Measurements from ENCODE around the gene MACROD1. TPM values are rescaled to one million over a fixed set of nuclear protein-coding genes. Genes with fewer than 3 reads are reported as not detected.

The MACROD1 gene
- total RNA-seq, 1 donor from 2014 or later = 39.4 TPM

DNA sequence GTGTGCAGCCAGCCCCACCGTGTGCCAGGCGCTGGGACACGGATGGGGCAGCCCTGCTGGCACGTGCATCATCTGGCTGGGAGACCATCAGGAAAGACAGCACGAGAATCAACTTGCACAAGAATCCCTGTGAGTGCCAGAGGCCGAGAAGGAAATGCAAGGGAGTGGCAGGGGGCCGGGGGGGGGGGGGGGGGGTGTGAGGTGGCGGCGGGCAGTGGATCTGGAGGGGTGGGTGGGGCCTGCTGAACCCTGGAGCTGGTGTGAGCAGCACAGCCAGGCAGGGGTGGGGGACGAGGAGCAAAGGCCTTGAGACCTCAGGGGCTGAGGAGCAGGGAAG lies 144.2 kb downstream of the MACROD1 start:
- Mint-ChIP-seq H3K27me3 (ENCODE audit: low read depth) (peaks cover 2% of the 10 kb centered on the region), H3K4me3 (no peak overlapping the region)

DNA sequence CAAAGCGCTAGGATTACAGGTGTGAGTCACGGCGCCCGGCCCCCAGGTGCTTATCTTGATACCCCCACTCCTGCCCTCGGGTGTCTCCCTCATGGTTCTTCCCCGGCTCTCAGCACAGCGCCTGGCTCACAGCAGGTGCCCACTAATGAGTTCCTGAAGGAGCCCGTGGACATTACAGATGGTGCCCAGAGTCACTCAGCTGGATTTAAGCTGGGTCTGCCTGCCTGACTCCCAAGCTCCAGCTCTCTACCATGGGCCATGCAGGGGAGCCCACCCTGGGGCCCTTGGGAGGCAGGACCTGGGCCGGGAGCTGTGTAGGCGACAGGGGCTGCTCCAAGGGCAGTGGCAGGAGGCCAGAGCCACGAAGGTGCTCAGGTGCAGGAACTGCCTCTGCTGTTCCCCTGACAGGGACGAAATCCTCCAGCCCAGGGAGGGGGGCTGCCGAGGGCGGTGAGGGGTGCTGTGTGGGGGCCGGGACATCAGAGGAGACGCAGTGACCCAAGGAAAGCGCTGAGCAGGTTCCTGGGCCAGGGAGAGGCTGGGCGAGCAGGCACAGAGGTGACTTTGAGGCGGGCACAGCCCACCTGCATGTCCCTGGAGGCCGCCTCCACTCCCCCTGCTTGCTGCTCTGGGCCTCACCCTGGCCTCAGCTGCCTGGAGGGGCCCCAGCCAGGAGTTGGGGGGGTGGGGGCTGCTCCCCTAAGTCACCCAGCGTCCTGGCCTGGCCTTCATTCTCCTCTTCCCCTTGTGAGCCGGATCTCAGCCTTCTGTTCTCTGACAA lies 144.7 kb downstream of the MACROD1 start:
- H3K27ac Mint-ChIP-seq = no peak overlapping the region
- no peaks in the 10 kb centered on the region for H3K9me3 Mint-ChIP-seq
- no peak for DNase-seq (ENCODE audit: low spot score in 2 of 2, unreplicated experiment in 2 of 2)
- H3K4me3 Mint-ChIP-seq = no peak overlapping the region
- no peaks in the 10 kb centered on the region for H3K36me3 Mint-ChIP-seq
- H3K4me1 Mint-ChIP-seq = peaks cover 33% of the 10 kb centered on the region
- H3K27me3 Mint-ChIP-seq (ENCODE audit: low read depth) = peaks cover 4% of the 10 kb centered on the region
- TF ChIP-seq, protein P1, sequence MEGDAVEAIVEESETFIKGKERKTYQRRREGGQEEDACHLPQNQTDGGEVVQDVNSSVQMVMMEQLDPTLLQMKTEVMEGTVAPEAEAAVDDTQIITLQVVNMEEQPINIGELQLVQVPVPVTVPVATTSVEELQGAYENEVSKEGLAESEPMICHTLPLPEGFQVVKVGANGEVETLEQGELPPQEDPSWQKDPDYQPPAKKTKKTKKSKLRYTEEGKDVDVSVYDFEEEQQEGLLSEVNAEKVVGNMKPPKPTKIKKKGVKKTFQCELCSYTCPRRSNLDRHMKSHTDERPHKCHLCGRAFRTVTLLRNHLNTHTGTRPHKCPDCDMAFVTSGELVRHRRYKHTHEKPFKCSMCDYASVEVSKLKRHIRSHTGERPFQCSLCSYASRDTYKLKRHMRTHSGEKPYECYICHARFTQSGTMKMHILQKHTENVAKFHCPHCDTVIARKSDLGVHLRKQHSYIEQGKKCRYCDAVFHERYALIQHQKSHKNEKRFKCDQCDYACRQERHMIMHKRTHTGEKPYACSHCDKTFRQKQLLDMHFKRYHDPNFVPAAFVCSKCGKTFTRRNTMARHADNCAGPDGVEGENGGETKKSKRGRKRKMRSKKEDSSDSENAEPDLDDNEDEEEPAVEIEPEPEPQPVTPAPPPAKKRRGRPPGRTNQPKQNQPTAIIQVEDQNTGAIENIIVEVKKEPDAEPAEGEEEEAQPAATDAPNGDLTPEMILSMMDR (IDR thresholded peaks at IDR 0.05; ENCODE audit: unreplicated experiment) = no peak

More for the DNA sequence above, 144.2 kb downstream of the MACROD1 start:
- no peak for DNase-seq (ENCODE audit: low spot score in 2 of 2, unreplicated experiment in 2 of 2)
- Mint-ChIP-seq H3K9me3 (no peaks in the 10 kb centered on the region), H3K4me1 (peaks cover 31% of the 10 kb centered on the region), H3K36me3 (no peaks in the 10 kb centered on the region), H3K27ac (no peak overlapping the region)
- TF ChIP-seq, protein P1 (IDR thresholded peaks at IDR 0.05; ENCODE audit: unreplicated experiment) = no peak

DNA sequence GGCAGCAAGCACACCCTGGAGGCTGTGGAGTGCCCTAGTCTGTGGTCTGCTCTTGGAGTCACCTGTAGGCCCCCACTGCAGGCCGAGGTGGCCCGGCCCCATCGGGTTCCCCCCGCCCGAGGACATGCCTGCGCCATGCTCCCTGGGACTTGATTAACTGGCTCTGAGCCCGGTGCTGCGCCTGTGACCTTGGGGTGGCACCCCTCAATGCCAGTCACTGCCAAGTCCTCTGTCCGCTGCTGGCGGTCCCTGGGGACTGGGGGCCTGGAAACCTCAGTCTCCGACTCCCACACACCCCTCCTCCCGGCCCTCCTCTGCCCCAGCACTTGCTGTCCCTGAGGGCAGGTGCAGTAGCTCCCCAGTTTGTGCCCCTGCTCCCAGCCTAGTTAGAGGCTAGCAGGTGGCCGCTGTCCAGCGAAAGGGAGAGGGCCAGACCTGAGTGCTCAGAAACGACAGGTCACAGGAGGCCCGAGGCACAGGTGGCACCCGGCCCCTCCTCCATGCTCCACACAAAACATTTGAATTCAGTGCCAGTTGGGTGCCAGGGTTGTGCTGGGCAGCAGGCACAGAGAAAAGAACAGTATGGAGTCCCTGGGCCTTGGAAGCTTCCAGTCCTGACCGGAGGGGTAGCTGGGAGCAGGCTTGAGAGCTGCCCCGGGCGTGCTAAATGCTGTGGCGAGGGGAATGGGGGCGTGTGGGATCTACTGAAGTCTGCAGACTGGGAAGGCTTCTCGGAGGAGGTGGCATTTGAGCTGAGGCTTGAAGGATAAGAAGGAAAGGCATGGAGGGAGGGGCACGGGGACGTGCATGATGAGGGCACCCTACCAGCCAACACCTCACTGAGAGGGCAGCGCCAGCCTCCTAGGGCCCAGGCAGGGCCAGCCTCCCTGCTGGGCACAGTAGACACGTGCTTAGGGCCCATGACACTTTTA lies 146.5 kb downstream of the MACROD1 start:
- no peaks in the 10 kb centered on the region for H3K9me3 Mint-ChIP-seq
- no peak overlapping the region for H3K27ac Mint-ChIP-seq
- peaks cover 27% of the 10 kb centered on the region for H3K4me1 Mint-ChIP-seq
- TF ChIP-seq, protein P1 (IDR thresholded peaks at IDR 0.05; ENCODE audit: unreplicated experiment) = no peak
- H3K4me3 Mint-ChIP-seq = no peak overlapping the region
- DNase-seq (ENCODE audit: low spot score in 2 of 2, unreplicated experiment in 2 of 2) = no peak
- H3K27me3 Mint-ChIP-seq (ENCODE audit: low read depth) = peaks cover 6% of the 10 kb centered on the region
- H3K36me3 Mint-ChIP-seq = no peaks in the 10 kb centered on the region

DNA sequence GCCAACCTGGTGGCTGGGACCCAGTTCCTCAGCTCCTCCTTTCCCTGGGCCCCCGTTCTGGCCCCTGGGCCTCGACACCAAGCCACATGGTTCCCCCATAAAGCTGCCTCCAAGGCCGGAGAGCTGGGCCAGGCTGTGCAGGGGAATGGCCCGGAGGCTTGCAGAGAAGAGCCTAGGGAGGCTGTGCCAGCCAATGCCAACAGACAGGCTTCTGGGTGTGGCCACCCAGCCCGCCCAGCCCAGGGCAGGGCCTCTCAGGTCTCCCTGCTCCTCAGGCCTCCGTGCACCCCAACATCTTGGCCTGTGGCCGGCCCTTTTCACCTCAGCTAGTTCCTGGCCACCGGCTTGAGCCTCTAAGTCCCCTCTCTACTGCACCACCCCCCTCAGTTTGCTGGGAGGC lies 147.6 kb downstream of the MACROD1 start:
- Mint-ChIP-seq H3K27me3 (ENCODE audit: low read depth) (peaks cover 6% of the 10 kb centered on the region), H3K4me3 (no peak overlapping the region), H3K27ac (no peak overlapping the region), H3K9me3 (no peaks in the 10 kb centered on the region), H3K4me1 (peaks cover 20% of the 10 kb centered on the region), H3K36me3 (no peaks in the 10 kb centered on the region)
- DNase-seq (ENCODE audit: low spot score in 2 of 2, unreplicated experiment in 2 of 2) = no peak
- TF ChIP-seq, protein P1 (IDR thresholded peaks at IDR 0.05; ENCODE audit: unreplicated experiment) = no peak

DNA sequence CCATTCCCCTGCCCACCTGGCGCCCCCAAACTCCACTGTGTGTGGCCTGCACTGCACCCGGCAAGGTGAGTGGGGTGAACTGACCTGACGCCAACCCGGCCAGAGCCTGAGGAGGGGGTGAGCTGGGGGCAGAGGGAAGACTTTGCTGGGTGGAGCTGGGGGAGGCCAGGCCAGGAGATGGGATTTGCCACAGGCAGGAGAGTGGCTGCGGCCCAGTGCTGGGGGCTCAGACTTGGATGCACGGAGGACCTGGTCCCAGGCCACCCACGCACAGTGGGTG lies 148.0 kb downstream of the MACROD1 start:
- Mint-ChIP-seq H3K4me3 (no peak overlapping the region), H3K4me1 (peaks cover 20% of the 10 kb centered on the region), H3K36me3 (no peaks in the 10 kb centered on the region), H3K27me3 (ENCODE audit: low read depth) (peaks cover 6% of the 10 kb centered on the region), H3K27ac (no peak overlapping the region), H3K9me3 (no peaks in the 10 kb centered on the region)
- TF ChIP-seq, protein P1 (IDR thresholded peaks at IDR 0.05; ENCODE audit: unreplicated experiment) = no peak
- no peak for DNase-seq (ENCODE audit: low spot score in 2 of 2, unreplicated experiment in 2 of 2)

All from mesothelial cell of epicardium (in vitro differentiated cells).